OCI-LY7 (cell line): ENCODE results near the gene NUDT14. TPM values are rescaled to one million over a fixed set of nuclear protein-coding genes. Genes with fewer than 3 reads are reported as not detected.

Source experiments
- BruUV-seq: library from RNA; stranded (reverse); fragments of 400-500 nt; replicated peaks from 2 replicates; lab custom pipeline; 2021; lab: Mats Ljungman, UMichigan
- CTCF ChIA-PET: fragments of 300-600 bp; sonication (Branson Sonifier 250); formaldehyde crosslinking; loops from one replicate; lab custom pipeline; 2022; ENCODE audit warnings: antibody characterized with exemption; ENCODE audit not compliant: unreplicated experiment; lab: Charles Lee
- POLR2A ChIA-PET: fragments of 300-600 bp; sonication (Branson Sonifier 250); formaldehyde crosslinking; loops from one replicate; lab custom pipeline; 2022; ENCODE audit warnings: antibody characterized with exemption; lab: Charles Lee
- DNase-seq: peaks from one replicate; pipeline ENCODE4 v3.0.0-alpha.2; 2015; ENCODE audit warnings: low spot score
- H2AFZ ChIP-seq: fragments of 200-600 bp; sonication (generic), shearing (Covaris generic); 2 replicates; pipeline ENCODE4 v1.6.1; 2014; ENCODE audit warnings: mild to moderate bottlenecking, antibody characterized with exemption, low read length, moderate library complexity
- H3K27ac ChIP-seq: fragments of 200-600 bp; sonication (generic); 2 replicates; pipeline ENCODE4 v1.5.1; 2014; ENCODE audit warnings: mixed run types, low read depth, mild to moderate bottlenecking, moderate library complexity, low read length, inconsistent platforms; ENCODE audit not compliant: poor library complexity, severe bottlenecking
- H3K36me3 ChIP-seq: fragments of 200-600 bp; sonication (generic); 2 replicates; pipeline ENCODE4 v1.6.1; 2014; ENCODE audit warnings: mild to moderate bottlenecking, antibody characterized with exemption, low read length, moderate library complexity, mixed read lengths; ENCODE audit not compliant: insufficient read depth
- H3K4me1 ChIP-seq: fragments of 200-600 bp; sonication (generic); 2 replicates; pipeline ENCODE4 v1.5.1; 2014; ENCODE audit warnings: mild to moderate bottlenecking, low read length; ENCODE audit not compliant: insufficient read depth, poor library complexity, severe bottlenecking
- H3K4me2 ChIP-seq: fragments of 200-600 bp; sonication (generic); 2 replicates; pipeline ENCODE4 v1.6.1; 2014; ENCODE audit warnings: mild to moderate bottlenecking, low read length
- H3K4me3 ChIP-seq: fragments of 200-600 bp; sonication (generic); 2 replicates; pipeline ENCODE4 v1.5.1; 2014; ENCODE audit warnings: mild to moderate bottlenecking, low read depth, low read length; ENCODE audit not compliant: poor library complexity, severe bottlenecking
- H3K79me2 ChIP-seq: fragments of 200-600 bp; sonication (generic); 2 replicates; pipeline ENCODE4 v1.6.1; 2016; ENCODE audit warnings: low read depth, mild to moderate bottlenecking, low read length, moderate library complexity, mixed read lengths; ENCODE audit not compliant: insufficient read depth
- H3K9me2 ChIP-seq: fragments of 200-600 bp; sonication (generic); 2 replicates; pipeline ENCODE4 v1.6.1; 2016; ENCODE audit warnings: mild to moderate bottlenecking, low read length, mixed read lengths; ENCODE audit not compliant: insufficient read depth
- H3K9me3 ChIP-seq: fragments of 200-600 bp; sonication (generic); 2 replicates; pipeline ENCODE4 v1.6.1; 2014; ENCODE audit warnings: mild to moderate bottlenecking, mixed run types, low read length, mixed read lengths
- H4K20me1 ChIP-seq: fragments of 200-600 bp; sonication (generic); 2 replicates; pipeline ENCODE4 v1.6.1; 2014; ENCODE audit warnings: mild to moderate bottlenecking, antibody characterized with exemption, low read length, moderate library complexity, mixed read lengths; ENCODE audit not compliant: insufficient read depth
- CTCF ChIP-seq: fragments of 200-600 bp; sonication (generic); conservative IDR thresholded peaks from 2 replicates; pipeline ENCODE4 v1.5.1; 2014; ENCODE audit warnings: mild to moderate bottlenecking, antibody characterized with exemption, low read length, moderate library complexity, mixed read lengths
- EZH2phosphoT487 ChIP-seq: fragments of 200-600 bp; sonication (generic); IDR thresholded peaks from 2 replicates; pipeline ENCODE4 v1.6.1; 2018; ENCODE audit warnings: low read depth, borderline replicate concordance, mild to moderate bottlenecking, mixed run types, antibody characterized with exemption, low read length, moderate library complexity, mixed read lengths
- intact Hi-C: fragments of 100-400 bp; cut with micrococcal nuclease; formaldehyde crosslinking; loops from one replicate; pipeline ENCODE4 v1.10.0; 2022; ENCODE audit not compliant: unreplicated experiment
- total RNA-seq, 2 experiments: library from RNA; depleted of rRNA in 1 of 2; stranded (reverse); fragments of >200 nt in 1 of 2; shearing (Covaris generic) in 1 of 2; gene quantifications; 2 replicates each; pipeline ENCODE4 v1.2.3, GENCODE V29; 2014 to 2022

Gene NUDT14
- total RNA-seq, 2 experiments from 2014 or later = 32.1 to 37.5 TPM

- ChIA-PET POLR2A (no interaction called here), CTCF (no interaction called here)
- Histone ChIP-seq H3K9me3 (no peaks in the 10 kb centered on the region), H3K4me3 (no peak overlapping the region), H2AFZ (no peak overlapping the region), H3K79me2 (no peaks in the 10 kb centered on the region), H4K20me1 (no peaks in the 10 kb centered on the region), H3K27ac (no peak overlapping the region), H3K36me3 (no peaks in the 10 kb centered on the region), H3K9me2 (no peaks in the 10 kb centered on the region), H3K4me2 (no peak overlapping the region), H3K4me1 (no peaks in the 10 kb centered on the region)
- intact Hi-C loops = no loop called here
- no TSS peak for BruUV-seq
- DNase-seq = no peak
- TF ChIP-seq CTCF (no peak), EZH2phosphoT487 (no peak)
Observed at GRCh38 chr14:105219753-105220152, 38.6 kb upstream of the NUDT14 start.

- BruUV-seq = no TSS peak
- Histone ChIP-seq H3K79me2 (no peaks in the 10 kb centered on the region), H3K9me2 (no peaks in the 10 kb centered on the region), H3K36me3 (no peaks in the 10 kb centered on the region), H3K27ac (no peak overlapping the region), H3K4me2 (no peak overlapping the region), H3K9me3 (no peaks in the 10 kb centered on the region), H4K20me1 (no peaks in the 10 kb centered on the region), H2AFZ (no peak overlapping the region), H3K4me1 (no peaks in the 10 kb centered on the region), H3K4me3 (no peak overlapping the region)
- DNase-seq = no peak
- intact Hi-C loops = no loop called here
- TF ChIP-seq CTCF = no peak
- TF ChIP-seq EZH2phosphoT487 = no peak
- ChIA-PET CTCF (no interaction called here), POLR2A (no interaction called here)
Observed at GRCh38 chr14:105219043-105219612, 38.0 kb upstream of the NUDT14 start.

GRCh38 chr14:105218611-105219010 lies 37.5 kb upstream of the NUDT14 start:
- intact Hi-C loops = no loop called here
- H2AFZ ChIP-seq = no peak overlapping the region
- H3K4me1 ChIP-seq = no peaks in the 10 kb centered on the region
- H3K9me3 ChIP-seq = no peaks in the 10 kb centered on the region
- no peak overlapping the region for H3K27ac ChIP-seq
- DNase-seq = no peak
- H3K36me3 ChIP-seq = no peaks in the 10 kb centered on the region
- ChIA-PET POLR2A (no interaction called here), CTCF (no interaction called here)
- no peak overlapping the region for H3K4me2 ChIP-seq
- no peak for TF ChIP-seq EZH2phosphoT487
- H3K79me2 ChIP-seq = no peaks in the 10 kb centered on the region
- no peaks in the 10 kb centered on the region for H3K9me2 ChIP-seq
- BruUV-seq = no TSS peak
- no peaks in the 10 kb centered on the region for H4K20me1 ChIP-seq
- no peak overlapping the region for H3K4me3 ChIP-seq
